Stimulated activated CD4-positive, alpha-beta T cell treated with anti-CD3 and anti-CD28 coated beads, Interleukin-1b, Interleukin-23, amount 100 ng/mL, for 4 hours (primary cell): Measurements from ENCODE around the gene RAB30.

ENCODE experiments used
- DNase-seq, 2 donors: peaks; one replicate each; pipeline ENCODE4 v3.0.0-alpha.2; 2020; ENCODE audit warnings: low read depth in 2 of 2

RAB30 gene

GRCh38 chr11:83039566-83039965 lies 32.1 kb downstream of the RAB30 start:
- no peak for DNase-seq

- DNase-seq: no peak
Measured at GRCh38 chr11:83037877-83038276, 33.8 kb downstream of the RAB30 start.

- DNase-seq: no peak
Measured at GRCh38 chr11:83036701-83037100, 35.0 kb downstream of the RAB30 start.

GRCh38 chr11:83035070-83035854 lies 36.4 kb downstream of the RAB30 start:
- DNase-seq: no peak

GRCh38 chr11:83034673-83035014 lies 37.1 kb downstream of the RAB30 start:
- DNase-seq: no peak

GRCh38 chr11:83033972-83034672 lies 37.6 kb downstream of the RAB30 start:
- DNase-seq: no peak

- DNase-seq: no peak
Measured at GRCh38 chr11:83033371-83033770, 38.3 kb downstream of the RAB30 start.

- no peak for DNase-seq
Measured at GRCh38 chr11:83031127-83031526, 40.6 kb downstream of the RAB30 start.

- no peak for DNase-seq
Measured at GRCh38 chr11:83027794-83028193, 43.9 kb downstream of the RAB30 start.

- DNase-seq: no peak
Measured at GRCh38 chr11:83027289-83027688, 44.4 kb downstream of the RAB30 start.

GRCh38 chr11:83026229-83026628 lies 45.5 kb downstream of the RAB30 start:
- DNase-seq: no peak

GRCh38 chr11:83025267-83025704 lies 46.4 kb downstream of the RAB30 start:
- no peak for DNase-seq

- no peak for DNase-seq
Measured at GRCh38 chr11:83024270-83024854, 47.3 kb downstream of the RAB30 start.

GRCh38 chr11:83023410-83023809 lies 48.3 kb downstream of the RAB30 start:
- no peak for DNase-seq

- no peak for DNase-seq
Measured at GRCh38 chr11:83021780-83022125, 49.9 kb downstream of the RAB30 start.

- DNase-seq: no peak
Measured at GRCh38 chr11:83020942-83021779, 50.5 kb downstream of the RAB30 start.

GRCh38 chr11:83019888-83020579 lies 51.7 kb downstream of the RAB30 start:
- DNase-seq: no peak

- DNase-seq: no peak
Measured at GRCh38 chr11:83014951-83015350, 56.7 kb downstream of the RAB30 start.

GRCh38 chr11:83012168-83013067 lies 59.3 kb downstream of the RAB30 start:
- DNase-seq: no peak

GRCh38 chr11:83011333-83012167 lies 60.1 kb downstream of the RAB30 start:
- no peak for DNase-seq
